DMS53 treated with DMSO at 0.1 percent for 48 hours (cell line): ENCODE data around the gene SPDEF.

ENCODE experiments used
- DNase-seq: peaks from one replicate; lab custom pipeline; 2025; ENCODE audit not compliant: unreplicated experiment; lab: John Stamatoyannopoulos, UW

SPDEF gene

GRCh38 chr6:34528996-34529664, 27.0 kb downstream of the SPDEF start:
- no peak for DNase-seq

GRCh38 chr6:34527751-34528670, 28.1 kb downstream of the SPDEF start:
- no peak for DNase-seq

DNA sequence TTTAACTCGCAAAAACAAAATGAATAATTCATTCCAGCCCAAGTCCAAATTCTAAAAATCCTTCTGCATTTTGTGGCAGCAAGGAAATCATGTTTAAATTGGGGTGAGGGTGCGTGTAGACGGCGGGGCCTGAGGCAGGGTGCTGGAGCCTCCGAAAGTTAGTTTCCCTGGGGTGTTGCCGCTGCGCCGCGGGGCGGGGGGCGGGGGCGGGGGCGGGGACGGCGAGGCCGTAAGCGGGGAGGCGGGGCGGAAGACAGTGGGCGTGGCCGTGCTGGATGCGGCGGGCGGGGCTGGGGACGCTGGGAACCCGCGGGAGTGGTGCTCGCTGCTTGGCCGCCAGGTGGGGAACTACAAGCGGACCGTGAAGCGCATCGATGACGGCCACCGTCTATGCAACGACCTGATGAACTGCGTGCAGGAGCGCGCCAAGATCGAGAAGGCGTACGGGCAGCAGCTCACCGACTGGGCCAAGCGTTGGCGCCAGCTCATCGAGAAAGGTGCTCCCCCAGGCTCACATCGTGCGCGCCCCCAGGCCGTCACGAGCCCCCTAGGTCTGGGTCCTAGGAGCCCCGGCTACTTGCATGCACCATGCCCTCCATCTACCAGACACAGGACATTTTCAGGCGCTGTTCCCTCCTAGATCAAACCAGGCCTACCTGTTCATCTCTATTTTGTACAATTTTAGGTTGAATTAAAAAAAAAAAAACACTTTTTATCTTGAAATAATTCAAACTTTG, 29.0 kb downstream of the SPDEF start:
- DNase-seq, result peak; percentile 79

DNA sequence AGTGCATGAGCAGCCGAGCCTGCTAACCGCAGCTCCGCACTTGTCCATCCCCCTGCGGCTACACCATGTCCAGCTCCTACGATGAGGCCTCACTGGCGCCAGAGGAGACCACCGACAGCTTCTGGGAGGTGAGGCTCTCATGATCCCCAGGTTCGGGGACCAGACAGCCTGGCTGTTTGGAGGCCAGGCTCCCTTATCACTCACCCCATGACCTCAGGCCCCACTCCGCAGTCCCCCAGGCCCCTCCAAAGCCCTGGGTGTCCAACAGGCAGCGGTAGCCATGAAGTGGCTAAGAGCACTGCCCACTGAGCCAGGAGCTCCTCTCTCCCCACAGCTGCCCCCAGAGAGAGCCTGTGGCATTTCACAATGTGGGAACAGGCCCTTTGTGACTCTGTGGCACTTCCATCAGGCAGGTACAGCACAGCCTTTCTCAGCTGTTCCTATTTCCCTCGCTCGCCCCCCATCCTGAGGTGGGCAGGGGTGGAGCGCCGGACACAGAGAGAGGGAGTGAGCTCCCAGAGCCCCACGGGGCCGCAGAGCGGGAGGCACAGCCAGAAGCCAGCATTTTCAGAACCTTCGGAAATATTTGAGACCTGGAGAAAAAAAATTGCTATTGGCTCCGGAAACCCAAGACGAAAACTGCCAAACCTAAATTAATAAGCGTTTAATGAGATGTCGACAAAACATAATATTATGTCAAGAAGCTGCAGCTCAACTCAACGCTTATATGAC, 29.7 kb downstream of the SPDEF start:
- DNase-seq, result no peak

DNA sequence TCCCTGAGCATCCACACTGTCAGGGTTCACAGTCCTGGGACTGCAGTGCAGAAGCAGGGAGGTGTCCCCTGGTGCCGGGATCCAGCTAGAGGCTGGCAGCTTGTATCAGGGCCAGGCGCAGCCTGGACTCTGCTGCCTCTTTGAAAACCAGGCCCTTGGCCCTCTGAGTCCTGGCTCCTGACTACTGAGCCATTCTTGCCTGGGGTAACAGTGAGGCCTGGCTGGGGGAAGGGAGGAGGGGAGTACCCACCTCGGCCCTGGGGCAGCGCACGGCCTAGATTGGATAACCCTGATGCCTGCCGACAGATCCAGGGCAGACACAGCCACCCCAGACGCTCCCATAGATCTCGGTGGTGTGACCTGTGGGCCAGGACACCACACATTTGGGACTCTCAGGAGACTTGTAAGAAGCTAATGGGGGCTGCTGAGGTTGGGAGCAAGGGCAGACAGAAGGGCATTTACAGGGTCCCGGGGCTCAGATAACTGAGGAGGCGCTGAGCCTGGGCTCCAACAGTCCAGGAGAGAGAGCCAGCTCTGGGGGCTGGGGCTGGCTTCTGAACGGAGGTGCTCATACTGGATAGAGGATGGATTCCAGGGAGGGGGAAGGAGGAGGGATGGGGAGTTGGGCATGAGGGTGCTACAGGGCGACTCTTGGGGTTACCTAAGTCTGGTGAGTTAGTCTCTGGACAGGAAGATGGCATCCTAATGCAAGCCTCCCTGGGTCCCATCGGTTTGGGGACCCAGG, 30.5 kb downstream of the SPDEF start:
- no peak for DNase-seq

- DNase-seq, result no peak
These were observed 31.2 kb downstream of the SPDEF start for GRCh38 chr6:34524971-34525370.

GRCh38 chr6:34524499-34524898, 31.6 kb downstream of the SPDEF start:
- no peak for DNase-seq

DNA sequence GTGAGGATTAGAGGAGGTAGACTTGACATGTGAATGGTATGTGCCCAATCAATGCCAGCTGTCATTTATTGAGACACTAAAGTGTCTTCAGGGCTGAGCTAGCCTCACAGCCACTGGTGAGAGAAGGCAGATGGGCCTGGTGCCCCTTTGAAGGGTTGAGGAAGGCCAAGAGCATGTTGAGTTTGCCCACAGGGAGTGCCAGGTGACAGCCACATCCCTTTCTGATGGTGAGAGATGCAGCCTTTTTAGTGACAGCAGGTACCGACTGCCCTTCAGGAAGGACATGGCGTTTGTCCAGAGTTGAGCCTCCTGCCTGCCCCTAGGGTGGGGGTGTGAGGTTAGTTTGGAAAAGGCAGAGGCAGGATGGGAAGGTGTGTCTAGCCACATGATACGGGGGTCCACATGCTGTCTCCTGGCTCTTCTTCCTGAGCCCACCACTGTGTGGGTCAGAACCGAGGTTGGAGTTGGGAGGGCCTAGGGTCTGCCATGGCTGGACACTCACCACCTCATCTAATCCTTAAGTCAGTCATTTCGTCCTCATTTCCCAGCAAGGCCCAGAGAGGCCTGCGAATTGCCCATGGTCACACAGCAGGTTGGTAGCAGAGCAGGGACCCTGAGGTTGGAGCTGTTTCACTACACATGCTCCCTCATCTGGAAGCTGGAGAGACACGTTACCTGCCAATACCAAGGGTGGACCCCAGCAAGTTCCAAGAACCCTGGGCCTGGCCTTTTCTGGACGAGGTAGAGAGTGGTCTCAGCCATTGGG, 32.5 kb downstream of the SPDEF start:
- no peak for DNase-seq

DNA sequence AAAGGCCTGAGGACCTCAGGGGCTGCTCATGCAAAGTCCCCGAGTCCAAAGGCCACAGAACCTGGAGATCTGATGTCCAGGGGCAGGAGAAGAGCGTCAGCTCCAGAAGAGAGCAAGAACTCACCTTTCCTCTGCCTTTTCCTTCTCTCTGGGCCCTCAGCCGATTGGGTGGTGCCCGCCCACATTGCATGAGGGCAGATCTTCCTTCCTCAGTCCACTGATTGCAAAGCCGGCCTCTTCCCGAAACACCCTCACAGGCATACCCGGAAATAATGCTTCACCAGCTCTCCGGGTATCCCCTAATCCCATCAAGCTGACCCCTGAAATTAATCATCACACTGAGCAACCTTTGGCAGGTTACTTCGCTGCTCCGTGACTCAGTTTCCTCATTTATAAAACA, 33.4 kb downstream of the SPDEF start:
- DNase-seq, result no peak

DNA sequence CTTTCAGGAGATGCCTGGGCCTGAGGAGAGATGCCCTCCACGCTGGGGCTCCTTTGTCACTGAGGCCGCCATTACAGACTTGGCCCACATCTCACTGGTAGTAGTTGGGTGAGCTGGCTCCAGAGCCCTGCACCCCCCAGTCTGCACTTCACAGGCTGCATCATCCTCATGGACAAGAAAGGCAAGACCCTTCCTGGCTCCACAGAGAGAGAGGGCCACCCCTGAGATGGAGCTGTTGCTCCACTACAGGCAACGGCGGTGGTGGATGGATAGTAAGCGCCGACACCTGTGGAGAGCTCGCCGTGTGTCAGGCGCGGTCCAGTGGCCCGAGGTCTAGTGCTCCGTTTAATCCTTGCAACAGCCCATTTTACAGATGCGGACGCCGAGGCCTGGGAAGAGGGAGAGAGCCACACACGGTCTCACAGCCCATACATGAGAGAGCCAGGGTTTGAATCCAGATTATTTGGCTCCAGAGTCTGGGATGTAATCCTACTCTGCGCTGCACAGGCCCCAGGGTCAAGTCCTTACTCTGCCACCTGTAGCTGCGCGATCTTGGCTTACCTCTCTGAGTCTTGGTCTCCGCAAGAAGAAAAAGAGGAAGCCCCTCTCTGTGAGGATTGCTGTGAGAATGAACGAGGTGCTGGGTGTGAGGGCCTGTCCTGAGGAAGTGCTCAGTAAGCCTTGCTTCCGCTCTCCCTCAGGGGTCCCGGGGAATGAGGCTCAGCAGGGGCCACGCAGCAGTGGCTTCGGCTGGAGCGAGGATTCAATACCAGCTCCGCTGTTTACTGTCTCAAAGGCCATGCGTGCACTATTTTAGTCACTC, 34.5 kb downstream of the SPDEF start:
- no peak for DNase-seq

- no peak for DNase-seq
These were observed 35.3 kb downstream of the SPDEF start for GRCh38 chr6:34520645-34521462.

DNA sequence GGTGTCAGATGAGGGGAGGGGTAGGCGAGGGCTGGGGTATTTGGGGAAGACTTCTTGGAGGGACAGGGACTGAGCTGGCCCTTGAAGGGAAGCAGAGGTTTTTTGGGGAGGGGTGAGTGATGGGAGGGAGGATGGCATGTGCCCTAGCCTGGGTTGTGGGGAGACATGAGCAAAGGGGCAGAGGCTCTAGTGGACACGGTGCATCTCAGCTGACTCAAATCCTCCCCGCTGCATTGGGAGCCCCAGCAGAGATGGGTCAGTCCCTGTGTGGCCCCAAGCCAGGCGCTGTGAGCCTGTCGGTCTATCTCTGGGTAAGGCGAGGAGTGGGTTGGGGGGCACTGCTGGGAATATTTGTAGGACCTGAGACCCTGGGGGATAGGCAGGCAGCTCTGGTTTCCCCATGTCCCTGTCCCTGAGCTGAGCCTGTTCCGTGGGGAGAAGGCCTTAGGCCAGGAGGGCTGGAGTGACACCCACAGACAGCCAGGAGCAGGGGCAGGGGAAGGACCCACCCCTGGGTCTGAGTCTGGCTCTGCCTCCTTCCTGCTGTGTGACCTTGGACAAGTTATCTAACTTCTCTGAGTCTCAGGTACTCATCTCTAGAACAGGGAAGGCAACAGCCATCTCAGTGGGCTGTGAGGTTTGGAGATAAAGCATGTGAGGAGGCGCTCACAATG, 36.0 kb downstream of the SPDEF start:
- no peak for DNase-seq

- no peak for DNase-seq
These were observed 37.3 kb downstream of the SPDEF start for GRCh38 chr6:34518669-34519365.

DNA sequence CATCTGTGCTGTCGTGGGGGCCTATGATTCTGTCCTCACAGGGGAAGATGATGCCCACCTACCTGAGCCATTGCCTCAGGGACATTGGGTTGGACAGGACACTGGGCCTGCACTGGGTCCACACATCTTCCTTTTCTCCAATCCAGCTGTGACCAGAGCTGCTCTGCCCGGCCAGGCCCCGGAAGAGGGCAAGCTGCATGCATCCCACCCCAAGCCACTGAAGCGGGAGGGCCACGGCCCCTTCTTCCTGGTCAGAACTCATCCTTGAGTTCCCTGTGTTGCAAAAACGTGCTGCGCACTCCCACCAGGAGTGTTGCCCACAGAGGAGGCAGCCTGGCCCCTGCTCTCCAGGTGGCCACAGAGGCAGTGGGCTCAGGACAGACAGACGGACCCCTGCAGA, 38.2 kb downstream of the SPDEF start:
- DNase-seq, result no peak

- DNase-seq, result no peak
These were observed 38.7 kb downstream of the SPDEF start for GRCh38 chr6:34517461-34517881.

GRCh38 chr6:34516391-34517324, 39.5 kb downstream of the SPDEF start:
- no peak for DNase-seq
